Stomach (tissue), 9 donors: ENCODE data around the gene NOSTRIN. TPM values are rescaled to one million over a fixed set of nuclear protein-coding genes. Genes with fewer than 3 reads are reported as not detected.
"Not testable (repeated sequence)": the region's sequence is repeated elsewhere in the genome, so short reads cannot be mapped to it uniquely, and the experiment has no call there.

Source experiments
- DNase-seq, 2 donors: peaks; one replicate each; pipeline versions ENCODE4 v3.0.0 to v3.0.0-alpha.2; 2013 to 2019
- H3K27ac ChIP-seq, 5 donors: fragments of 200-600 bp in 4 of 5; sonication (generic) in 4 of 5; one replicate each; pipeline ENCODE4 v1.5.1; 2013 to 2019; ENCODE audit warnings: mild to moderate bottlenecking in 1 of 5, moderate library complexity in 1 of 5
- H3K27me3 ChIP-seq, 3 donors: fragments of 200-600 bp; sonication (generic); one replicate each; pipeline ENCODE4 v1.5.1; 2017 to 2019; ENCODE audit warnings: mixed run types in 1 of 3
- H3K36me3 ChIP-seq, 4 donors: fragments of 200-600 bp; sonication (generic); 1 replicate in 3 of 4; 2 replicates in 1 of 4; pipeline ENCODE4 v1.5.1; 2016 to 2019
- H3K4me1 ChIP-seq, 4 donors: fragments of 200-600 bp; sonication (generic); one replicate each; pipeline ENCODE4 v1.5.1; 2016 to 2019
- H3K4me3 ChIP-seq, 4 donors: fragments of 200-600 bp; sonication (generic) in 3 of 4; one replicate each; pipeline ENCODE4 v1.5.1; 2016 to 2019; ENCODE audit warnings: mild to moderate bottlenecking in 1 of 4
- H3K9me3 ChIP-seq, 4 donors: fragments of 200-600 bp; sonication (generic); one replicate each; pipeline ENCODE4 v1.5.1; 2016 to 2019
- EP300 ChIP-seq: sonication (generic); formaldehyde crosslinking; IDR thresholded peaks from one replicate; pipeline ENCODE4 v1.6.1; 2017; ENCODE audit warnings: antibody characterized with exemption
- POLR2A ChIP-seq, 4 donors: fragments of 450-650 bp; IDR thresholded peaks; one replicate each; pipeline ENCODE4 v1.6.1; 2016; ENCODE audit warnings: antibody characterized with exemption in 4 of 4, control low read depth in 2 of 4, mild to moderate bottlenecking in 1 of 4, moderate library complexity in 1 of 4
- POLR2AphosphoS5 ChIP-seq, 3 donors: sonication (generic); formaldehyde crosslinking; IDR thresholded peaks; one replicate each; pipeline ENCODE4 v1.6.1; 2016; ENCODE audit warnings: antibody characterized with exemption in 3 of 3
- WGBS, 5 donors: extraction: QIAGEN DNeasy Blood & Tissue Kit in 3 of 5; methylation state at CpG; one replicate each; pipeline versions ENCODE4 v1.1.5 to v1.1.7; 2013 to 2018; 5-methylcytosine and 5-hydroxymethylcytosine counted together
- intact Hi-C: fragments of 100-400 bp; cut with DNase I; formaldehyde crosslinking; loops from one replicate; pipeline ENCODE4 v1.15.1; 2023; ENCODE audit warnings: low total_unique reads
- polyA plus RNA-seq, 3 donors: library from polyadenylated mRNA; stranded (reverse); fragments of 200-250 nt; gene quantifications; one replicate each; pipeline ENCODE4 v1.2.3, GENCODE V29; 2013
- total RNA-seq, 5 donors: library from RNA; depleted of rRNA; stranded (reverse); fragments of >200 nt; gene quantifications; one replicate each; pipeline versions ENCODE4 v1.1.0 to v1.2.3, GENCODE V29; 2014 to 2016
- TF ChIP-seq, protein P1 (sequence below), 7 experiments: fragments of 450-650 bp in 4 of 7; fragments of 200-600 bp in 3 of 7; sonication (generic) in 3 of 7; IDR thresholded peaks; one replicate each; pipeline ENCODE4 v1.5.1; 2016 to 2019; ENCODE audit warnings: antibody characterized with exemption in 7 of 7, control low read depth in 2 of 7, mild to moderate bottlenecking in 1 of 7
- donor health status: healthy with polysubstance abuse.
- donor health status: Bipolar disorder and iron deficiency.
- donor health status: healthy.

NOSTRIN gene
- total and polyA plus RNA-seq, 8 donors: 13.3 to 117 (median 49.4) TPM

DNA sequence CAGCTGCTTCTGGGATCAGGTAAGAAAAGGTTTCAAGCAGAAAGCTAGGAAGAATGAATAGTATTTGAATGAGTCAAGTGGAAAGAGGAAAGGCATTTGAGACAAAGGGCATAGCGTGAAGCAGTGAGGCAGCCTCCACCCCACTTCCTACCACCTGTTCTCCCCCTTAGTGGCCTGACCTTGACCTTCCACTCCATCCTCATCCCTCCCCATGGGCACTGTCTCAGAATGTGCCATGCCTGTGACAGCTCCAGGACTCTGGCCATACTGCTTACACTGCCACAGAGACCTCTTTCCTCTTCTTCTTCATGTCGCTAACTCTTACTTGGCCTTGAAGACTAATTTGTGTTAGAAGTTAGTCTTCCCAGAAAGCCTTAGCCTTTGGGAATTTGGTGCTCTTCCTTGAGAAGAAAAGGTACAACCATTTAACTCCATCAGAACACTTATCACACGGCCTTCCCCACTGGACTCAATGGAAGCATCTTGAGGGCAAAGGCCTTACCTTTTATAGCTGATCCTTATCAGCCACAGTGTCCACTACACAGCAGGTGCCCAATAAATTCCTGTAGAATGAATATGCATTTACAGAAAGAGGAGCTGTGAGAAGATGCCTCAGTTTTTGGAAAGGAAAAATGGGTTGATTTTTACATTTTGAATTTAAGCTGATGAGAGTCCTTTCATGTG lies 15.2 kb upstream of the NOSTRIN start:
- H3K27me3 ChIP-seq: no peaks in the 10 kb centered on the region
- H3K9me3 ChIP-seq: no peaks in the 10 kb centered on the region
- H3K36me3 ChIP-seq: no peaks in the 10 kb centered on the region
- intact Hi-C loops: no loop called here
- TF ChIP-seq POLR2A (IDR thresholded peaks at IDR 0.05) (no peak), POLR2AphosphoS5 (IDR thresholded peaks at IDR 0.05) (no peak), EP300 (no peak)
- TF ChIP-seq, protein P1, sequence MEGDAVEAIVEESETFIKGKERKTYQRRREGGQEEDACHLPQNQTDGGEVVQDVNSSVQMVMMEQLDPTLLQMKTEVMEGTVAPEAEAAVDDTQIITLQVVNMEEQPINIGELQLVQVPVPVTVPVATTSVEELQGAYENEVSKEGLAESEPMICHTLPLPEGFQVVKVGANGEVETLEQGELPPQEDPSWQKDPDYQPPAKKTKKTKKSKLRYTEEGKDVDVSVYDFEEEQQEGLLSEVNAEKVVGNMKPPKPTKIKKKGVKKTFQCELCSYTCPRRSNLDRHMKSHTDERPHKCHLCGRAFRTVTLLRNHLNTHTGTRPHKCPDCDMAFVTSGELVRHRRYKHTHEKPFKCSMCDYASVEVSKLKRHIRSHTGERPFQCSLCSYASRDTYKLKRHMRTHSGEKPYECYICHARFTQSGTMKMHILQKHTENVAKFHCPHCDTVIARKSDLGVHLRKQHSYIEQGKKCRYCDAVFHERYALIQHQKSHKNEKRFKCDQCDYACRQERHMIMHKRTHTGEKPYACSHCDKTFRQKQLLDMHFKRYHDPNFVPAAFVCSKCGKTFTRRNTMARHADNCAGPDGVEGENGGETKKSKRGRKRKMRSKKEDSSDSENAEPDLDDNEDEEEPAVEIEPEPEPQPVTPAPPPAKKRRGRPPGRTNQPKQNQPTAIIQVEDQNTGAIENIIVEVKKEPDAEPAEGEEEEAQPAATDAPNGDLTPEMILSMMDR (IDR thresholded peaks at IDR 0.05): no peak
- H3K4me3 ChIP-seq: no peak overlapping the region
- DNase-seq: no peak
- H3K27ac ChIP-seq: no peak overlapping the region
- WGBS, 5 donors: 84 to 92% (median 90%) methylated on average over 3 of the region's 3 CpGs
- H3K4me1 ChIP-seq: no peaks in the 10 kb centered on the region

DNA sequence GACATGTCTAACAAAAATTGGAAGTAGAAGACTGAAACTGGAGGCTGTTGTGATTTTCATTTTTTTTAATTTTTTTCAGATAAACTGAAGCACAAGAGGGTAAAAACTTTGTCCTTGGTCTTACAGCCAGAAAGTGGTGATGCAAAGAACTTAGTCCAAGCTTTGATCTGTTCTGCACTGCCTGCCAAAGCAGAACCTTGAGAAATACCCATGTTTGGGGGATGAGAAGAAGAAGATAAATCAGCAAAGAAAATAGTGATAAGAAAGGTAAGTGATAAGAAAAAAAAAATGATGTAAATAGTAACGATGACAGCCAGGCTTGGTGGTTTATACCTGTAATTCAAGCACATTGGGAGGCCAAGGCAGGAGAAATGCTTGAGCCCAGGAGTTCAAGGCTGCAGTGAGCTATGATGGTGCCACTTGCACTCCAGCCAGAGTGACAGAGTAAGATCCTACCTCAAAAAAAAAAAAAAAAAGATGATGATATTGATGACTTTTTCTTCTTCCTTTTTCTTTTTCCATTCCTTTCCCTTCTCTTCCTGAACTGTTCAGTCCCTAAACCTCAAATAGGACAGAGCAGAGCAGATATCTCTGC lies 14.6 kb upstream of the NOSTRIN start:
- H3K27me3 ChIP-seq: no peaks in the 10 kb centered on the region
- no peaks in the 10 kb centered on the region for H3K4me1 ChIP-seq
- intact Hi-C loops: no loop called here
- WGBS, 5 donors: 49 to 78% (median 72%) methylated on average over 1 of the region's 1 CpG
- no peaks in the 10 kb centered on the region for H3K9me3 ChIP-seq
- no peak overlapping the region for H3K27ac ChIP-seq
- no peak overlapping the region for H3K4me3 ChIP-seq
- TF ChIP-seq, protein P1 (IDR thresholded peaks at IDR 0.05): no peak
- no peak for TF ChIP-seq POLR2AphosphoS5 (IDR thresholded peaks at IDR 0.05)
- no peak for TF ChIP-seq POLR2A (IDR thresholded peaks at IDR 0.05)
- TF ChIP-seq EP300: no peak
- DNase-seq: no peak
- no peaks in the 10 kb centered on the region for H3K36me3 ChIP-seq

DNA sequence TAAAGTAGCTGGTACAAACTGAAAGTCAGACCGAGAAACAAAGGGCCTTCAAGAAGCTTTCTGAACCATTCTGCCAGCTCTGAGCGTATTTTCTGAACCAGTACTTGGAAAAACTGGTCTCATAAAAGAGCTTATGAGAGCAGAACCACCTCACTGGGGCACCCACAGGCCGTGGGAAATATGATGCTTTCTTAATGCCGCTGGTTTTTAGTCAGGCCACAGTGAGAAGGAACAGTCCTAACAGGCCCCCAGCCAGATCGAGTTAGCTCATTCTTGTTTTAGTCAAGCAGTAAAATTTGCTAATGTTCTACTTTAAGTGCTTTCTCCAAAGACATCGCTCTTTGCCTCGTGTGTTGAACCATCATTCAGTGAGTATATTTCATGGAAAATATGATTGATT lies 12.7 kb upstream of the NOSTRIN start:
- WGBS, 5 donors: 62 to 79% (median 65%) methylated on average over 7 of the region's 7 CpGs
- H3K4me1 ChIP-seq: no peaks in the 10 kb centered on the region

DNA sequence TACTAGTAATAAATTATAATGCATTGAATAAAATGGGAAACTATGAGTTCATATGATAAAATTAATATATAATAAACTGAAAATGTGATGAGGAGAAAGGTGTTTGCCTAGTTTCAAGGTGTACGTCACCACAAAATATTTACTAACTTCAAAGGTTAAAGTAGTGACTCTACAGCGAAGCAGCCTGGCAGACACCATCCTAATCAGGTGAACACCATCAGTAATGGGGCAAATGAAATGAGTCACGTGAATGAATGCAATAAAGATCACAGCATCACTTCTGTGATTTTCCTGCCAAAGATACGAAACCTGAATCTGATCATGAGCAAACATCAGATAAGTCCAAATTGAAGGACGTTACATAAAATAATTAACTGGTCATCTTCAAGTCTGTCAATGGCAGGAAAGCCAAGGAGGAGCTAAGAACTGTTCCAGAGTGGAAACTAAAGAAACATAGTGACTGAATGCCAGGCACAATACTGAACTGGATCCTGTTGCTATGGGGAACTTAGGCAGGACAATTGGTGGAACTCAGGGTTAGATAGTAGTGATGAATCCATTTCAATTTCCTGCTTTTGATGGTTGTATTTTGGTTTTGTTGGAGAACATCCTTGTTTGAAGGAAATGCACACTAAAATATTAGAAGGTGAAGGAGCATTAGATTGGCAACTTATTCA lies 12.1 kb upstream of the NOSTRIN start:
- Histone ChIP-seq H3K4me1 (no peaks in the 10 kb centered on the region), H3K4me3 (no peak overlapping the region), H3K36me3 (no peaks in the 10 kb centered on the region), H3K27me3 (no peaks in the 10 kb centered on the region), H3K9me3 (no peaks in the 10 kb centered on the region), H3K27ac (no peak overlapping the region)
- intact Hi-C loops: no loop called here
- 80 to 84% (median 83%) methylated on average over 5 of the region's 5 CpGs for WGBS, 5 donors
- DNase-seq: no peak
- TF ChIP-seq POLR2AphosphoS5 (IDR thresholded peaks at IDR 0.05) (no peak), EP300 (no peak), POLR2A (IDR thresholded peaks at IDR 0.05) (no peak)
- TF ChIP-seq, protein P1 (IDR thresholded peaks at IDR 0.05): no peak

More for the DNA sequence above, 12.7 kb upstream of the NOSTRIN start:
- Histone ChIP-seq H3K9me3 (no peaks in the 10 kb centered on the region), H3K27me3 (no peaks in the 10 kb centered on the region), H3K4me3 (no peak overlapping the region), H3K36me3 (no peaks in the 10 kb centered on the region), H3K27ac (no peak overlapping the region)
- DNase-seq: no peak
- intact Hi-C loops: no loop called here
- TF ChIP-seq EP300 (no peak), POLR2AphosphoS5 (IDR thresholded peaks at IDR 0.05) (no peak), POLR2A (IDR thresholded peaks at IDR 0.05) (no peak)
- TF ChIP-seq, protein P1 (IDR thresholded peaks at IDR 0.05): no peak

DNA sequence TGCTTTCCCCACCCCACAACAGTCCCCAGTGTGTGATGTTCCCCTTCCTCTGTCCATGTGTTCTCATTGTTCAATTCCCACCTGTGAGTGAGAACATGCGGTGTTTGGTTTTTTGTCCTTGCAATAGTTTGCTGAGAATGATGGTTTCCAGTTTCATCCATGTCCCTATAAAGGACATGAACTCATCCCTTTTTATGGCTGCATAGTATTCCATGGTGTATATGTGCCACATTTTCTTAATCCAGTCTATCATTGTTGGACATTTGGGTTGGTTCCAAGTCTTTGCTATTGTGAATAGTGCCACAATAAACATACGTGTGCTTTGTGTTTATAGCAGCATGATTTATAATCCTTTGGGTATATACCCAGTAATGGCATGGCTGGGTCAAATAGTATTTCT lies 11.3 kb upstream of the NOSTRIN start:
- H3K27me3 ChIP-seq, H3K4me1 ChIP-seq, intact Hi-C loops, H3K4me3 ChIP-seq, H3K27ac ChIP-seq, H3K9me3 ChIP-seq, DNase-seq, H3K36me3 ChIP-seq: not testable (repeated sequence)
- 70 to 90% (median 83%) methylated on average over 1 to 2 of the region's 2 CpGs for WGBS, 5 donors
